H1 (cell line): ENCODE results near the gene PAX3. TPM values are rescaled to one million over a fixed set of nuclear protein-coding genes. Genes with fewer than 3 reads are reported as not detected.

ENCODE experiments used
- BACH1 ChIP-seq: IDR thresholded peaks from 2 replicates; pipeline ENCODE4 v1.6.1; 2012; ENCODE audit warnings: low read length, improper control_type of control experiment
- CHD2 ChIP-seq: IDR thresholded peaks from 2 replicates; pipeline ENCODE4 v1.6.1; 2012; ENCODE audit warnings: low read length, improper control_type of control experiment
- CREB1 ChIP-seq: IDR thresholded peaks from 2 replicates; pipeline ENCODE4 v1.6.1; 2012; ENCODE audit warnings: inconsistent platforms
- CTCF ChIP-seq, 3 experiments: IDR thresholded peaks; 1 replicate in 2 of 3; 2 replicates in 1 of 3; pipeline versions ENCODE4 v1.5.1 to v1.6.1; 2011; ENCODE audit warnings: low read length in 3 of 3, mild to moderate bottlenecking in 3 of 3, inconsistent platforms in 2 of 3, low read depth in 1 of 3, moderate library complexity in 1 of 3; ENCODE audit not compliant: insufficient read depth in 1 of 3; ENCODE audit errors: control extremely low read depth in 1 of 3
- E2F6 ChIP-seq: IDR thresholded peaks from 2 replicates; pipeline ENCODE4 v1.6.1; 2012; ENCODE audit warnings: inconsistent platforms
- EGR1 ChIP-seq: IDR thresholded peaks from 2 replicates; pipeline ENCODE4 v1.6.1; 2011; ENCODE audit warnings: low read depth, low read length, borderline replicate concordance
- EZH2 ChIP-seq: fragments of 200-600 bp; sonication (generic); IDR thresholded peaks from 2 replicates; pipeline ENCODE4 v1.7.1; 2012; ENCODE audit warnings: low read depth, mild to moderate bottlenecking, moderate library complexity, low read length, inconsistent platforms; ENCODE audit not compliant: severe bottlenecking
- GABPA ChIP-seq: IDR thresholded peaks from 2 replicates; pipeline ENCODE4 v1.6.1; 2011; ENCODE audit warnings: mild to moderate bottlenecking, low read length, moderate library complexity, borderline replicate concordance; ENCODE audit not compliant: insufficient read depth
- HDAC2 ChIP-seq, 2 experiments: fragments of 300-600 bp in 1 of 2; sonication (generic) in 1 of 2; IDR thresholded peaks; 2 replicates each; pipeline ENCODE4 v1.6.1; 2011 to 2012; ENCODE audit warnings: low read depth in 2 of 2, low read length in 2 of 2, mild to moderate bottlenecking in 2 of 2, moderate library complexity in 2 of 2, borderline replicate concordance in 1 of 2, inconsistent platforms in 1 of 2
- JUN ChIP-seq: IDR thresholded peaks from 2 replicates; pipeline ENCODE4 v1.6.1; 2011; ENCODE audit warnings: low read depth, mild to moderate bottlenecking, improper control_type of control experiment, low read length
- KDM4A ChIP-seq: IDR thresholded peaks from one replicate; pipeline ENCODE4 v1.7.1; 2012; ENCODE audit warnings: low read depth, mild to moderate bottlenecking, moderate library complexity, low read length, inconsistent platforms; ENCODE audit not compliant: severe bottlenecking
- NANOG ChIP-seq: IDR thresholded peaks from 2 replicates; pipeline ENCODE4 v1.6.1; 2011; ENCODE audit warnings: low read length, low read depth, mild to moderate bottlenecking, inconsistent platforms; ENCODE audit not compliant: insufficient read depth, poor library complexity, severe bottlenecking
- PHF8 ChIP-seq: fragments of 200-600 bp; sonication (generic); conservative IDR thresholded peaks from 2 replicates; pipeline ENCODE4 v1.7.1; 2012; ENCODE audit warnings: low read depth, mild to moderate bottlenecking, inconsistent platforms, low read length, moderate library complexity
- RAD21 ChIP-seq, 2 experiments: IDR thresholded peaks in 1 of 2; conservative IDR thresholded peaks in 1 of 2; 2 replicates each; pipeline ENCODE4 v1.6.1; 2011; ENCODE audit warnings: low read depth in 2 of 2, low read length in 2 of 2, improper control_type of control experiment in 1 of 2, inconsistent platforms in 1 of 2, mild to moderate bottlenecking in 1 of 2, moderate library complexity in 1 of 2
- SIRT6 ChIP-seq: IDR thresholded peaks from one replicate; pipeline ENCODE4 v1.7.1; 2012; ENCODE audit warnings: low read length, inconsistent platforms
- SP1 ChIP-seq: IDR thresholded peaks from 2 replicates; pipeline ENCODE4 v1.6.1; 2011; ENCODE audit warnings: low read depth, low read length
- SP2 ChIP-seq: IDR thresholded peaks from 2 replicates; pipeline ENCODE4 v1.6.1; 2012; ENCODE audit warnings: mild to moderate bottlenecking, low read length, inconsistent platforms
- SRF ChIP-seq: IDR thresholded peaks from 2 replicates; pipeline ENCODE4 v1.6.1; 2011; ENCODE audit warnings: mild to moderate bottlenecking, low read depth, low read length, moderate library complexity
- SUZ12 ChIP-seq: fragments of 200-600 bp; sonication (generic); IDR thresholded peaks from 2 replicates; pipeline ENCODE4 v1.6.1; 2012; ENCODE audit warnings: mild to moderate bottlenecking, inconsistent platforms, low read length, moderate library complexity, mixed read lengths
- ZNF274 ChIP-seq: IDR thresholded peaks from 2 replicates; pipeline ENCODE4 v1.7.0; 2012; ENCODE audit warnings: low read length, borderline replicate concordance; ENCODE audit errors: extremely low read depth
- polyA plus RNA-seq, 7 experiments: library from polyadenylated mRNA; depleted of rRNA in 3 of 7; stranded (reverse) in 5 of 7; unstranded in 2 of 7; fragments of >200 nt in 5 of 7; fragments of 200-250 nt in 2 of 7; gene quantifications; 1 replicate in 5 of 7; 2 replicates in 1 of 7; 4 replicates in 1 of 7; pipeline versions ENCODE4 v1.2.1 to v1.2.3, GENCODE V29; 2011 to 2013; ENCODE audit warnings: missing spikeins in 2 of 7, mixed read lengths in 2 of 7
- total RNA-seq: library from RNA; stranded (reverse); fragmentation: NEBNext Ultra II Directional; extraction: Animal tissue kit (Norgen Biotek cat#: 25700); gene quantifications from 2 replicates; pipeline ENCODE4 v1.2.1, GENCODE V29; 2021

The PAX3 gene
- total and polyA plus RNA-seq, 2 of the 8 experiments (the other 6 are each of a cell fraction or from before 2014, with no cell fraction given) = 0.33 TPM; not detected in 1

DNA sequence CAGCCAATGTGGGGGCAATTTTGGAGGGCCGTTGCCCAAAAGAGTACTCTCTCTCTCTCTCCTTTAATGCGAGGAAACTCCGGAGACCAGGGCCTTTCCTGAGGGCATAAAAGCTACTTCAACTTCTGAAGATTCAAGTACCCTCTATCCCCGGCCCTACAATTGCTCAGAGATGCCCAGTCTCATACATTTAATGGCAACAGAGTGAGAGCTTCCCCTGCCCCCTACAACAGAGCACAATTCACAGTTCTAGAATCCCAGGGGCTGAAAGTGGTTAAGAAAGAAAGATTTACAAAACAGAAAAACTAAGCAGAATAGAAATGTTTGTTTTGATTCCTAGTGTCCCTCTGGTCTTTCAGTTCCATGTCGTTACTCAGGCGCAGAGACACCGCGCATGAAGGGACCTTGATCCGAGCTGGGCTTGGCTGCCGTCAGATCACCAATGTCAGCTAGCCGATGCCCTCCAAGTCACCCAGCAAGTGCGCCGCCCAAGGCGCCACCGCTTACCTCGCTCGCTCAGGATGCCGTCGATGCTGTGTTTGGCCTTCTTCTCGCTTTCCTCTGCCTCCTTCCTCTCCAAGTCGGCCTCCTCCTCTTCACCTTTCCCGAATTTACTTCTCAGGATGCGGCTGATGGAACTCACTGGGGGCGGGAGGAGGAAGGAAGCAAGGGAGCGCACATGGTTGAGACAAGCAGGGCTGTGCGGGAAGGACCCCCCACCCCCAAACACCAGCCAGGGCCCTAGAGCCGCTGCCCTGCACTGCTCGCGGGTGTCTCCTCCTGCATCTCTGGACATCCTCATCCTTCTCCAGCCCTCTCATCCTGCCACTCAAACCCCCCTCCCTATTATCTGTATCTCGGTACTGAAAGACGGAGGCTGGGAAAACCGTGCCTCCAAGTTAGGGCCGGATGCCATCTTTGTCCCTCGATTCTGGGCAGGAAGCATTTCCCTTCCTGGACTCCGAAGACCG is 4.9 kb downstream of the PAX3 start (continued):
- TF ChIP-seq SUZ12 = peak; percentile 97
- TF ChIP-seq CHD2 = no peak
- no peak for TF ChIP-seq ZNF274
- TF ChIP-seq NANOG = no peak
- TF ChIP-seq PHF8 = no peak
- no peak for TF ChIP-seq SIRT6
- no peak for TF ChIP-seq RAD21 (IDR thresholded peaks at IDR 0.05 in 1 of 2, conservative IDR thresholded peaks at IDR 0.05 in 1 of 2; ENCODE audit: low read depth in 2 of 2, low read length in 2 of 2)
- TF ChIP-seq BACH1 = no peak
- no peak for TF ChIP-seq SRF
- TF ChIP-seq CREB1 = no peak
- no peak for TF ChIP-seq EGR1
- 0 out of 2 replicates have a peak, but pooled peaks have one; percentile 4 for TF ChIP-seq SP1
- no peak for TF ChIP-seq HDAC2 (IDR thresholded peaks at IDR 0.05; ENCODE audit: borderline replicate concordance in 1 of 2, low read depth in 2 of 2, low read length in 2 of 2)
- no peak for TF ChIP-seq CTCF (IDR thresholded peaks at IDR 0.05; ENCODE audit: control extremely low read depth in 1 of 3, insufficient read depth in 1 of 3, low read depth in 1 of 3, low read length in 3 of 3)
- no peak for TF ChIP-seq E2F6
- TF ChIP-seq EZH2 = peak; percentile 97
- TF ChIP-seq GABPA = no peak
- TF ChIP-seq JUN = no peak
- no peak for TF ChIP-seq SP2
- no peak for TF ChIP-seq KDM4A
